GM18508 (cell line): ENCODE results near the gene CCNG1.
A peak's percentile ranks its signal among the peaks of the same experiment; 100 is the strongest.
"Not testable (repeated sequence)": the region's sequence is repeated elsewhere in the genome, so short reads cannot be mapped to it uniquely, and the experiment has no call there.

Experiments used
- ATAC-seq: cut with Tn5 transposase; IDR thresholded peaks from one replicate; pipeline ENCODE4 v1.9.1; 2021; ENCODE audit warnings: moderate number of reproducible peaks; ENCODE audit not compliant: insufficient read depth, unreplicated experiment

CCNG1 gene, protein sequence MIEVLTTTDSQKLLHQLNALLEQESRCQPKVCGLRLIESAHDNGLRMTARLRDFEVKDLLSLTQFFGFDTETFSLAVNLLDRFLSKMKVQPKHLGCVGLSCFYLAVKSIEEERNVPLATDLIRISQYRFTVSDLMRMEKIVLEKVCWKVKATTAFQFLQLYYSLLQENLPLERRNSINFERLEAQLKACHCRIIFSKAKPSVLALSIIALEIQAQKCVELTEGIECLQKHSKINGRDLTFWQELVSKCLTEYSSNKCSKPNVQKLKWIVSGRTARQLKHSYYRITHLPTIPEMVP

DNA sequence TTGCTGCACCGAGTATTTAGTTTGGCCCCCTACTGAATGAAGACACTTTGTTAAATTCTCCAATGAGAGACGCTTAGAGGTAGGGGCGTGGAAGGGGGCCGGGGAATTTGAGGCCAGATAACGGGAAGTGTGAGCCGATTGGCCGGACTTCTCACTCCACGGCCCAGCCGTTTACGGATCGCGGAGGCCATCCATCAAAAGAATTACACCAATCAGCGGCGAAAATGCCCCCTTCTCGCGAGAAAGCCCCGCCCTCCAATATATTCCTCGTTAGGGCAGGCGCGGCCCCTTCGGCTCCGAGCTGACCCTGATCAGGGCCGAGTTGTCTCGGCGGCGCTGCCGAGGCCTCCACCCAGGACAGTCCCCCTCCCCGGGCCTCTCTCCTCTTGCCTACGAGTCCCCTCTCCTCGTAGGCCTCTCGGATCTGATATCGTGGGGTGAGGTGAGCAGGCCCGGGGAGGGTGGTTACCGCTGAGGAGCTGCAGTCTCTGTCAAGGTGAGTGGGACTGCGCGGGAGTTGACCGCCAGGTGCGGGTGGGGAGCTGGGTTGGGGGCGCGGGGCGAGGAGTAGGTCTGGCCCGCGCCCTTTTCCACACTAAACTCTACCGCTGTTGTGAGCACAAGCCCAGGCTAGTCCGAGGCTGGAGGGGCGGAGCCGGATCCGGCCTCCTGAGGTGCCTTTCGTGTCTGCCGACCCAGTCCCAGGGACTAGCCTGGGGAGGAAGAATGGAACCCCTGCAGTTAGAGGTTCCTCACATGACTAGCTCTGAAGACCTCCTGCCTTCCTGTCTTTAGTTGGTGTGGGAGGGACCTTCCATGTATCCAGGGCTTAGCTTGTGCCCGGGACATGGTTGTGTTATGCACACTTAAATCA lies at the start of gene CCNG1:
CCNG1 (plus strand) TSS at position 287 of the 874 bp plus-strand sequence. CDS start 1,662 bp downstream, outside the sequence.
- ATAC-seq, result peak; percentile 94

DNA sequence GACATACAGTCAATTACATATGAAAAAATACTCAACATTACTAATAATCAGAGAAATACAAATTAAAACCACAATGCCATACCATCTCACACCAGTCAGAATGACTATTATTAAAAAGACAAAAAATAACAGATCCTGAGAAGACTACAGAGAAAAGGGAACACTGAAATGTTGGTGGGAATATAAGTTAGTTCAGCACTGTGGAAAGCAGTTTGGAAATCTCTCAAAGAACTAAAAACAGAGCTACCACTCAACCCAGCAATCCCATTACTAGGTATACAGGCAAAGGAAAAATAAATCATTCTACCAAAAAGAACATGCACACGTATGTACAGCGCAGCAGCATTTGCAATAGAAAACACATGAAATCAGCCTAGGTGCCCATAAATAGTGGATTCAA lies 41.6 kb upstream of the CCNG1 start:
- ATAC-seq, result no peak

DNA sequence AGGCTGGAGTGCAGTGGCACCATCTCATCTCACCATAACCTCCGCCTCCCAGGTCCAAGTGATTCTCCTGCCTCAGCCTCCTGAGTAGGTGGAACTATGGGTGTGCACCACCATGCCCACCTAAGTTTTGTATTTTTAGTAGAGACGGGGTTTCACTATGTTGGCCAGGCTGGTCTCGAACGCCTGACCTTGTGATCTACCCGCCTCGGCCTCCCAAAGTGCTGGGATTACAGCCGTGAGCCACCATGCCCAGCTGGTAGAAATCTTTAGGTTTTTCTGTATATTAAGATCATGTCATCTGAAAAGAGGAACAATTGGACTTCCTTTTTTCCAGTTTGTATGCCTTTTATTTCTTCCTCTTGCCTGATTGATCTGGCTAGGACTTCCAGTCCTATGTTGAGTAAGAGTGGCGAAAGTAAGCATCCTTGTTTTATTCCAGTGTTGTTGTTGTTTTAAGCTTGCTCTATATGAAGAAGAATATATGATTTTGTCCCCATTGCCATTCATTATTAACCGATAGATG lies 40.5 kb upstream of the CCNG1 start:
- not testable (repeated sequence) for ATAC-seq

DNA sequence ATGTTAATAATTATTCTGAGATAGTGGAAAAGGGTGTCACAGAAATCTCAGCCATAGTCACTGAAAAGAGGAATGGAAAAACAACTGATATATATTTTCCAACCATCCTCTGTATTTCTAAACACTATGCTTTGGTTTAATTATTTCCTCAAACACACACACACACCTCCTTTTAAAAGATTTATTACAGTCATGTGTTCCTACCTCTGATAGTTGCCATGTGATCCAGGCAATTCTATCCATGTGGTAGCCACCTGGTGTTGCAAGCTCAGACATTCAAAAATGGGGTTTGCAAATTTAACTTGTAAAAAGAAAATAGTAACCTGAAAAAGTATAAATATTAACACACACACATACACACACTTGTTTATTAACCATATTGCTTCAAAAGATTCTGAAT lies 40.0 kb upstream of the CCNG1 start:
- no peak for ATAC-seq

DNA sequence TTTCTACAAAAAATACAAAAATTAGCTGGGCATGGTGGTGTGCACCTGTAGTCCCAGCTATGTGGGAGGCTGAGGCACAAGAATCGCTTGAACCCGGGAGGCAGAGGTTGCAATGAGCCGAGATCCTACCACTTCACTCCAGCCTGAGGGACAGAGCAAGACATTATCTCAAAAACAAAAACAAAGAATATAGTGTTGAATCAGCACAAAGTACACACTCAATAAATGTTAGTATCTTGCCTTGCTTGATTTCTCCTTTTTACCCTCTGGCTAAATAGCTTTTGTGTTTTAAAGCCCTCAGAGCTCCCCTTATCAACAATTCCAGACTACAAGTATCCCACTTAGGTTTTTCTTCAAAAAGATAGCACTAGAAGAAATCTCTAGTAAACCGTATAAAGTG lies 37.5 kb upstream of the CCNG1 start:
- ATAC-seq, result no peak

DNA sequence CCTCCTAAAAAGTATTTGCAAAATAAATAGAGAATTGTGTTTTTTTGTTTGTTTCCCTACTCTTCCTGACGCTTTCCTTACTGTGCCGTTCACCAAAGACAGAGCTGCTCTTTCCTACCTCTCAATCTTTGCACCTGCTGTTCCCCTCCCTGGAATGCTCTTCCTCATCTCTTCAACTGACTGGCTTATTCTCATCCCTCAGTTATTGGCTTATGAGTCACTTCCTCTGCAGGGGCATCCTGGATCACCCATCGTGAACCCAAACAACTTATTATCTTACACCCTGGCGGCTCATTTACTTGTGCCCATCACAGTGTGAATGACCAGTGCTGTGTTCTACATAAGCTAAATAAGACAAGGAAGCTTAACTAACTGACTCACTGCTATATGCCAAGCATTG lies 36.1 kb upstream of the CCNG1 start:
- ATAC-seq, result no peak

DNA sequence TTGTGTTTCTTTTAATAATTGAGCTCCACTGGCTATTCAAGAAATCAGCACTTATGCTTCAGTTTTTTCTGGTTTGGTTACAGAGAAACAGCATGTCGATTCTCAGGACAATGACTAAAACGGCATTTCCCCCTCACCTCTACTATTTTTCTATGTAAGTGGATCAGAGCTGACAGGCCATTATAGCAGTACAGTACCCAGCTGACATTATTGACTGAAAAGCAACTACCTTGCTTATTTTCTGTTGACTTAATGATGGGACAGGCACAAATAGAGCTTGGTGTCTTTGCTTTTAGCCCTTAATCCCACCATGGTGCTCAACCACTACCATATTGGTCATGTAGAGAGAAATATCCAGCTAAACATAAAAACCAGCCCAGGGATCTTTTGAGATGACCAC lies 35.4 kb upstream of the CCNG1 start:
- no peak for ATAC-seq

DNA sequence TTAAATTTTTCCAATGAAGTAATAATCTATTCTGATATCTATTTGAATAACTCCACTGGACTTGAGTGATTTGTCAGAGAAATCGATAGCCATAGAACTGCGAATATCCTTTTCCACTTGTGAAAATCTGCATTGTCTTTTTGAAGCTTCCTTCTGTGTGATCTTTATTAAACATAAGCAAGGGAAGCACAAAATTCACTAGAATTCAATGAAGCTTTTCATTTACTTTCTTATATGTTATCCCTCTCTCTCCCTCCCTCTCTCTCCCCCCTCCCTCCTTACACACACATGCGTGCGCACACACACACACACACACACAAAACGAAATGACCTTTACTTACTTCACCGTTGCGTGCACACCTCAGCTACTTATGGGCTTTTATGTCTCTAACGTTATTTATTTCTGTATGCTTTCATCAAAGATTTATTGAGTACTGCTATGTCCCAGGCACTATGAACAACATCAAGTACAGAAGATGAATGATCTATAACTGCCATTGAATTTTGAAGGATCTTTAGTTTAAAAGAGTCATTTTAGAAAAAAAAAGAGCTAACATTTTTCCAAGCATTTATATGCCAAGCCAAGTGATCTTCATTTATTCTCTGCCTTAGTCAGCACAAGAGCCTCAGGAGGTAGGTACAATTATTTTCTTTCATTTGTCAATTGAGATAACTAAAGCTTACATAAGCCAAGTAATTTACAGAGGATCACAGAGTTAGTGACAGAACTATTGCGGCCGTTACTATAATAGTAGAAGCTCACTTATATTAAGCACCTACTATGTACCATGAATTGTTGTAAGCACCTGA lies 32.8 kb upstream of the CCNG1 start:
- no peak for ATAC-seq

DNA sequence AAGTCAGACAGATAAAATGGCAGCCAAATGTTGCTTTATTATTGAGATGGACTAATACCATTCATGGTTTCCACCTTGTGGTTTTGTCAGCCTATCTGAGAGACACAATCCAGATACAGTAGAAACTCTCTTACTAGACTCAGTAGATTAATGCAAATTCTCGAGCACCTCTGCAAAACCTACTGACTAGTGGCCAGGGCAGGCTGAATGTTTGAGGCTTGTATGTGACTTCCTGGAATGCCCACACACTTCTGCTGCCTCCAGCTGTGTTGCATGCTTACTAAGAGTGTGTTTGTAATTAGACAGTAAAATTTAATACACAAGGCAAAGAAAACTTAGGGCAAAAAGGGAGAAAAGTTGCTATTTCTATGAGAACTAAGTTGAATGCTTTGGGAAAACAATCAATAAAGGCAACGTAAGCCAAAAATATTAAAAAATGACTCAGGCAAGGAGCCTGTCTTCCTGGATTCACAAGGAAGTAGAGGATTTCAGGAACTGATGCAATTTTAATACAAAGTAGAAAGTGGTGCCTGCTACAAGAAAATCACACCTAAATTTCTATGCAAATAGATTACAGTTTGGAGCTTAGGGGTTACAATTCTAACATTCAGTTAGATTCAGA lies 30.2 kb upstream of the CCNG1 start:
- ATAC-seq, result peak; percentile 82

DNA sequence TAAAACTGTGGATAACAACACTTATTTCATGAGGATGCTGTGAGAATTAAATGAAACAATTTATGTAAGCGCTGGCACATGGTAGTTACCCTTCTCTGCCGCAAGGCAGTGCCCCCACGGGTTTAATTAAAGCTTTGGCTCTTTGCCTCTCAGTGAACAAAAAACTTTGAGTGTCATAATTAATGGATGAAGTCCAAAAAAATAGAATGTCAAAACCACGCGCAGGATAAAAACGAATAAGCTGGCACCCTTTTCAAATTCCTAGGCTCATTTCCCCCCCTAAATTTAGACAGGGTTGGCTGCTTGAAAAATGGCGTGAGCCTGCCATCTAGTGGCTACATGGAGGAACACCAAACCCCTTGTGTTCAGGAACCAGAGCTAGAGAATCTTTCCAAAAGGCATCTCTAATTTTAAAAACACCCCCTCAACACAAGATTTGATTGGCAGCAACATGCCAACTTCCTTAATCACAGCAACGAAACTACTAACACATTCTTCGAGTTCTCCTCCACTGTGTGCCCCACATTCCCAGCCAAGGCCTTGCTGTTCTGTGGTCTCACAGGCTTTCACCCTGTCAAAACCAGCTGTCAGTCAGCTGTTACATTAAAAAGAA lies 29.0 kb upstream of the CCNG1 start:
- ATAC-seq, result peak; percentile 66

DNA sequence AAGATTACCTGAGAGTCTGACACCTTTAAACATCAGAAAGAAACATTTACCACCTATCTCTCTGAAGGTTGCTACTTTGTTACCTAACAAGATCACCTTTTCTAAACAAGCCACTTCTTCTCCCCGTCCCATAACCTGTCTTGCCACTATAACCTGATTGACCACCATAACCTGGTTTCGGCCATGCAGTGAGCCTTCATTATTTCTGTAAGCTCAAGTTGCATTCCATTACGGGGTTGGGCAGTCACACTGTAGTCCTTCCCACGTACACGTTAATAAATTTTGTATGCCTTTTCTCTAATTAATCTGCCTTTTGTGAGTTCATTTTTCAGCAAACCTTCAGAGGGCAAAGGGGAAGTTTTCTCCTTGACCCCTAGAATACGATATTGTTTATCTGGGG lies 28.0 kb upstream of the CCNG1 start:
- ATAC-seq, result no peak

DNA sequence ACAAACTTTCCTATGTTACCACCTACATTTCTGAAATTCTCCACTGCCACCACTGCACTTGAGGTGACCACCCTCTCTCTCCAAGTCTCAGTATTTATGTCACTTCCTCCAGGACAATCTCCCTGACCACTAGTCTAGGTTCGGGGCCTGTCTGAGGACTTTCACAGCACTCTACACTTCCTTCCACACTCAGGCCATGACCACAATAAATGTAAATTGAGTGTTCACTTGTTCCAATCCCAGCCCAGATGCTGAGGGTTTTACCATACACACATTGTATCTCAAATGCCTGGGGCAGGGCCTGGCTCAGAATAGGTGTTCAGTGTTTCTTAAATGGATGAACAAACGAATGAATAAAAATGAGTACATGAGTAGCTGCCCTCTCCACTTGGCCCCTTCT lies 26.9 kb upstream of the CCNG1 start:
- no peak for ATAC-seq

DNA sequence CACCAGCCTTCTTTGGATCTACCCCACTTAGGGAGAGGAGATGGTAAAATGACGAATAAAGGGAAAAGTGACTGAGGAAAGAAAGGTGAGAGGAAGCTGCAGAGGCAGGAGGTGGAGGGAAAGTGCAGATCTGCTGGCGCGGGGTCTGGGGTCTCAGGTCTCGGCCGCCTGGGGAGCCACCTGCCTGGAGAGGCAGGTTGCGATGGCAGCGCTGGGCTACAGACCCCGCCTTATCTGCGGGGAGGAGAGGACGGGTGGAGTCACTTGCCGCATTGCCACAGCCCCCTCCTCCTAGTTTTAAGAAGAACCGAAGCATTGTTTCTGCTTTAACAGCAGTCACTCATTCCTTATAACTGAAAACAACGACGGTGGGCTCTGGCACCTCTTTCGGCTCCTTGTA lies 21.7 kb upstream of the CCNG1 start:
- not testable (repeated sequence) for ATAC-seq

DNA sequence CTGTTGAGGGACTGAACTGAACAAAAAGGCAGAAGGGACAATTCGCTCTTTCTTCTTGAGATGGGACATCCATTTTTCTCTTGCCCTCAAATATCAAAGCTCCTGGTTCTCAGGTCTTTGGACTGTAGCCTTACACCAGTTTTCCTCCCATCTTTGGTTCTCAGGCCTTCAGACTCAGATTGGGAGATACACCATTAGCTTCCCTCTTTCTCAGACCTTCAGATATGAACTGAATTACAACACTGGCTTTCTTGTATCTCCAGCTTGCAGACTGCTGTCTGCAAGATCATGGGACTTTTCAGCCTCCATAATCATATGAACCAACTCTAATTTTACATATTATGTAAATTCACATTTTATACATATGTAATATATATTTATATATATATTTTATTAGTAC lies 12.6 kb upstream of the CCNG1 start:
- ATAC-seq, result no peak

DNA sequence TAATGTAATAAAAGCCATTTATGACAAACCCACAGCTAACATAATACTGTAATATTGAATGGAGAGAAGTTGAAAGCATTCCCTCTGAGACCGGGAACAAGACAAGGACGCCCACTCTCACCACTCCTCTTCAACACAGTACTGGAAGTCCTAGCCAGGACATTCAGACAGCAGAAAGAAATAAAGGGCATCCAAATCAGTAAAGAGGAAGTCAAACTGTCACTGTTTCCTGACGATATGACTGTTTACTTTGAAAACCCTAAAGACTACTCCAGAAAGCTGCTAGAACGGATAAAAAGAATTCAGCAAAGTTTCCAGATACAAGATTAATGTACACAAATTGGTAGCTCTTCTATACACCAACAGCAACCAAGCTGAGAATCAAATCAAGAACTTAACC lies 11.3 kb upstream of the CCNG1 start:
- not testable (repeated sequence) for ATAC-seq

DNA sequence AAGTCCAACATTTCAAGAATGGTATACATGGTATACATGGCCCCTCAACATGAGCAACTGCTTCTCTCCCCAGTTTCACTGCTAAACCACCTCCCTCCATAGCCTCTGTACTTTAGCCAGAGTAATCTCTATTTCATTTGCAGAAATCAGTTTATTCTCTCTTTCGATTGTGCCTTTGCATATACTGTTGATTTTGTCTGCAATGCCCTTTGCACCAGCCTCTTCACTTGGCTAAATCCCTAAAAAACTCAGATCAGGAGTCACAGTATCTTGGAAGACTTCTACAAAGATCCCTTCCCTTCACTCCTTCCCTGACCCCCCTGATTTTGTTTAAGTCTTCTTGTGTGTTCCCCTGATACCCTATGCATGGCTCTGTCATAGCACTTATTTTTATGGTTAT lies 4.9 kb upstream of the CCNG1 start:
- no peak for ATAC-seq

DNA sequence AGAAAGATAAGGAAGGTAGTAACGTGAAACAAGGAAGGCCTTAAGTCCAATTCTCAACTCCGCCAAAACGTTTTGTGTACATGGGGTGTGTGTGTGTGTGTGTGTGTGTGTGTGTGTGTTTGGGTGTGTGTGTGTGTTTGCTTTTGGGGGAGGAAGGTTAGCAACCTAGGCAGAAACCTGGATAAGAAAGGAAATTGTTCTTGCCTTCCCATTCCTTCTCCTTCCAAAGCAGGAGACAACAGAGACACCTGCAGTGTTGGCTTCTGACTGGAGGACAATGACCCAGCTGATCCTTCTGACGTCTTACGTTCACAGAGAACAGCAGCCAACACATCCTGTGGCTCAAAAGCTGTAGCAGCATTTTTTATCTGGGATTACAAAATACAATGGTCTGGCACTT lies 4.1 kb upstream of the CCNG1 start:
- no peak for ATAC-seq

DNA sequence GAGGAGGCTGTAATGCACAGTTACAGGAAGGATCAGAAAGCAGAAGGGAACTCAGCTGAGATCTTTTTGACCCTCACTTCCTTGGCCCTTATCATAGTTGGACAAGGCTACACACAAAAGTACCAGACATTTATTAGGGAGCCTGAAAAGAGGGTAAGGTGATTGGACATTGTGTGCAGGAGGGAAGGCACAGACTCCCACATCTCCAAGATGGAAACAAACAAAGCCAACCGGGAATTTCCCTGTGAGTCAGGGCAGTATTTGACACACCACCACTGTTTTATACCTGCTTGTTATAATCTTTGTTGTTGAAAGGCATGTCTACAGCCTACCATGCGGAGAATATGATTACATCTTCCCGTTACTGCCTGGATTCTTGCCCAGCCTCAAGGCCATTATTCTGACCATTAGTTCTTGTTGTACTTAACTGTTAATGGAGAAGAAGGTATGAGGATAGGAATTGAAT lies 3.0 kb upstream of the CCNG1 start:
- no peak for ATAC-seq

DNA sequence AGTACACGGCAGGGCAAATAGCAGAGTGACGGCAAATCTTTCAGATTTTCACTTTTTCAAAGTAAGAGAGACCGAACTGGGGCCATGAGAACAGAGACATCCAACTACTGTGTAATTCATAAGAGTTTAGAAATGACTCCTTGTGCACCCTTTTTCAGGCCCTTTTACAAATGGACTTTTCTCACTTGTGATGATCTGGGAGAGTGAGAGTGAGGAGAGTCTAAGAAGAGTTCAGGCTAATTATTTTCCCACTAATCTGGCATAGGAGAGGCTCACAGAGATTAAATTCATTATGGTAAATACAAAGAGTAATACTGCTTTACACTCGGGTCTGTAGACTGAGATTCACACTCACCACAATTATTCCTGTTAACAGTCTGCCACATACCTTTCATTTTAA lies 880 bp upstream of the CCNG1 start:
- ATAC-seq, result no peak

DNA sequence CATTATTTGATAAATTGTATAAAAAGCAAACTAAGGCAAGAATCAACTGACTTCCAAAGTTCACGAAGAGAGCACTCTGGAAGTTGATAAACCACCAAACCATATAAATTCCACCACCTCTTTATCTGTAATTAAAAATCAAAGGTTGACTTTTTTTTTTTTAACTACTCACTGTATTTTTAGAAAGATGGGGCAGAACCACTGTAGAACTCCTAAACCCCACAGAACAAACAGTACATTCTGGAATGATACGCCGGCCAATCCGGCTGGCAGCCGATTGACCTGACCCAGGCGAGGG lies 435 bp upstream of the CCNG1 start:
- no peak for ATAC-seq
